Measurements from ENCODE around the gene CHGA. TPM values are rescaled to one million over a fixed set of nuclear protein-coding genes. Genes with fewer than 3 reads are reported as not detected.

Gene CHGA
- total and polyA plus RNA-seq, 2 of the 8 experiments (the other 6 are each of a cell fraction or from before 2014, with no cell fraction given) = 17.5 to 28.2 TPM

GRCh38 chr14:92880851-92881250, 42.1 kb upstream of the CHGA start:
- H3K14ac ChIP-seq (ENCODE audit: insufficient read length) = no peak overlapping the region
- no peak overlapping the region; the same call in 1 of the 2 replicates for H2BK20ac ChIP-seq (ENCODE audit: low read length)
- peak overlapping the region; percentile 75; the same call in 1 of the 2 replicates for H2BK12ac ChIP-seq (ENCODE audit: low read depth, low read length)
- H3K4me1 ChIP-seq (replicated peaks in 1 of 4; ENCODE audit: control insufficient read depth in 3 of 4, insufficient read depth in 4 of 4, low read length in 3 of 4) = peaks cover 0 to 12% (median 5%) of the 10 kb centered on the region in 4 experiments; a peak in 5 of 7 replicates
- no peaks in the 10 kb centered on the region for H3K79me1 ChIP-seq (ENCODE audit: low read depth, low read length)
- H3K4ac ChIP-seq (replicated peaks; ENCODE audit: insufficient read length, low read depth, low read length) = no peak overlapping the region
- CTCF ChIA-PET (ENCODE audit: partially characterized antibody) = interaction anchor here (0.6 to 3.2 kb wide), 33 partner anchors 9 to 345 kb away, joined by 3 to 13 read pairs (median 3); no protein-coding TSS in a partner anchor
- POLR2A ChIA-PET (ENCODE audit: partially characterized antibody) = interaction anchor here (0.8 to 1.0 kb wide), 2 partner anchors 42 to 72 kb away, joined by 3 read pairs; partner anchors contain the start of gene CHGA
- peak overlapping the region; percentile 78 for H2AFZ ChIP-seq (ENCODE audit: low read length)
- no peak overlapping the region for H3K27ac ChIP-seq (ENCODE audit: low read depth, low read length)
- H3K18ac ChIP-seq (ENCODE audit: extremely low read depth, low read length) = peak overlapping the region; percentile 48; the same call in 1 of the 2 replicates
- H3K36me3 ChIP-seq (ENCODE audit: control insufficient read depth in 2 of 4, insufficient read depth in 4 of 4, low read length in 3 of 4) = no peaks in the 10 kb centered on the region
- H2AK5ac ChIP-seq (ENCODE audit: low read depth, low read length) = no peak overlapping the region
- H4K8ac ChIP-seq (ENCODE audit: extremely low read depth, insufficient read depth, low read length) = peak overlapping the region; percentile 64; the same call in 1 of the 2 replicates
- H3K4me3 ChIP-seq (ENCODE audit: extremely low read depth in 1 of 4, insufficient read depth in 2 of 4, low read depth in 3 of 4, low read length in 4 of 4) = 0 out of 8 replicates have a peak overlapping the region, but pooled peaks of 1 of the 4 experiments have one; percentile 19
- no peak overlapping the region for H2BK120ac ChIP-seq (replicated peaks; ENCODE audit: low read depth, low read length)
- no peak overlapping the region for H2BK5ac ChIP-seq (ENCODE audit: low read depth, low read length)
- peak; percentile 78 for FAIRE-seq
- H3K27me3 ChIP-seq (replicated peaks in 1 of 4; ENCODE audit: control insufficient read depth in 3 of 4, extremely low read depth in 1 of 4, insufficient read depth in 3 of 4, low read length in 3 of 4) = no peaks in the 10 kb centered on the region; a peak in 1 of 7 replicates
- no peak overlapping the region for H4K5ac ChIP-seq (ENCODE audit: insufficient read length, low read depth, low read length)
- H3K56ac ChIP-seq (replicated peaks; ENCODE audit: insufficient read length, low read depth, low read length) = no peak overlapping the region
- no peaks in the 10 kb centered on the region for H3K9me3 ChIP-seq (ENCODE audit: insufficient read depth in 2 of 2, low read depth in 1 of 2, low read length in 1 of 2)
- H3K4me2 ChIP-seq (ENCODE audit: insufficient read depth in 1 of 2, low read depth in 2 of 2, low read length in 2 of 2) = peak overlapping the region; percentile 31 to 59; a peak in 3 of 4 replicates
- H3K9ac ChIP-seq (replicated peaks in 1 of 4; ENCODE audit: extremely low read depth in 1 of 4, low read depth in 3 of 4, low read length in 3 of 4) = peak overlapping the region in 1 of 4 experiments; percentile 37; a peak in 1 of 7 replicates
- DNase-seq (ENCODE audit: low read depth in 1 of 2, low spot score in 2 of 2) = peak; percentile 41 to 58
- H4K20me1 ChIP-seq (replicated peaks in 1 of 2; ENCODE audit: control insufficient read depth in 1 of 2, insufficient read depth in 2 of 2, low read length in 2 of 2) = no peaks in the 10 kb centered on the region
- H3K23ac ChIP-seq (ENCODE audit: insufficient read length) = no peak overlapping the region
- 39% methylated on average over 11 of the region's 12 CpGs; no CpG with 5 or more reads in 1 of the 2 experiments for WGBS, 2 experiments (ENCODE audit: extremely low coverage in 1 of 2, insufficient coverage in 1 of 2, insufficient read length in 1 of 2, insufficient replicate concordance in 2 of 2, low coverage in 1 of 2, low lambda C conversion rate in 2 of 2, missing lambda C conversion rate in 1 of 2)
- H3K23me2 ChIP-seq (ENCODE audit: low read depth, low read length) = no peaks in the 10 kb centered on the region
- H2BK15ac ChIP-seq (ENCODE audit: low read length) = no peak overlapping the region
- H3K79me2 ChIP-seq (ENCODE audit: control insufficient read depth in 1 of 2, insufficient read depth in 2 of 2, low read length in 2 of 2) = no peaks in the 10 kb centered on the region
- no peak overlapping the region for H4K91ac ChIP-seq (replicated peaks; ENCODE audit: insufficient read length, low read length)
- TF ChIP-seq SP4 (IDR thresholded peaks at IDR 0.05; ENCODE audit: low read length) (no peak), CREB1 (IDR thresholded peaks at IDR 0.05) (0 out of 2 replicates have a peak, but pooled peaks have one; percentile 33), CTCF (IDR thresholded peaks at IDR 0.05; ENCODE audit: control extremely low read depth in 1 of 3, insufficient read depth in 1 of 3, low read depth in 1 of 3, low read length in 3 of 3) (peak in 2 of 3 experiments; percentile 59 to 71; a peak in 3 of 4 replicates), PHF8 (conservative IDR thresholded peaks at IDR 0.05; ENCODE audit: low read depth, low read length) (no peak), CEBPB (IDR thresholded peaks at IDR 0.05; ENCODE audit: low read depth, low read length) (peak; percentile 95), USF2 (IDR thresholded peaks at IDR 0.05; ENCODE audit: low read length) (no peak), RAD21 (IDR thresholded peaks at IDR 0.05 in 1 of 2, conservative IDR thresholded peaks at IDR 0.05 in 1 of 2; ENCODE audit: low read depth in 2 of 2, low read length in 2 of 2) (peak; percentile 79 to 81), ASH2L (IDR thresholded peaks at IDR 0.05; ENCODE audit: low read length) (peak; percentile 46), SIRT6 (IDR thresholded peaks at IDR 0.05; ENCODE audit: low read length) (no peak), JUND (IDR thresholded peaks at IDR 0.05; ENCODE audit: low read length) (no peak)

All from H1 (cell line).